Measurements from ENCODE around the gene GULP1. TPM values are rescaled to one million over a fixed set of nuclear protein-coding genes. Genes with fewer than 3 reads are reported as not detected.

The GULP1 gene
- total RNA-seq, 1 experiment from 2014 or later, result 140 TPM

DNA sequence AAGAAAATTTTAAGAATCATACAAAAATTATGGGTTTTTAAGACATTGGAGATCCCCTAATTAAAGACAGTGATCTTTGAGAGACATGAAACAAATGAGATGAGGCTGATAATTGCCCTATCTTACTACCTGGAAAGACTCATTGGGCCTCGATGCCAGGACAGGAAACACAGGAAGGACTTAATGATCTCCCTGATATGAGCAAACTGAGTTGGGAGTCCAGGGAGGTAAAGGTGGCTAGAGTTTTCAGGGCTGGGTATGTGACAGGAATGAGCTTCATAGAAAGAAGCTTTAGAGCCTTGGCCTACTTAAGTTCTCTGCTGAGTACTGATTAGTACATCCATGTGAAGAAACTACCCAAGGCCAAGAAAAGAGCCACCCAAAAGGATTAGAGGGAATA, 40.6 kb upstream of the GULP1 start:
- Histone ChIP-seq H2BK12ac (ENCODE audit: insufficient read length, low read depth, low read length) (no peak overlapping the region), H3K23me2 (ENCODE audit: insufficient read length, low read depth, low read length, poor library complexity, severe bottlenecking) (no peaks in the 10 kb centered on the region), H4K91ac (ENCODE audit: insufficient read length, low read depth, low read length) (no peak overlapping the region), H3K79me2 (ENCODE audit: insufficient read depth, low read length) (no peaks in the 10 kb centered on the region), H4K8ac (replicated peaks; ENCODE audit: insufficient read length, low read depth, low read length) (no peak overlapping the region), H3K4me1 (ENCODE audit: insufficient read depth, low read length) (0 out of 2 replicates have a peak, but pooled peaks cover 3% of the 10 kb centered on the region), H3K4ac (ENCODE audit: low read depth, low read length) (no peak overlapping the region), H2BK120ac (ENCODE audit: low read depth, low read length, poor library complexity, severe bottlenecking) (no peak overlapping the region), H2AK5ac (ENCODE audit: insufficient read length, low read length) (no peak overlapping the region), H3K56ac (ENCODE audit: insufficient read length, low read depth, low read length) (no peak overlapping the region), H2BK5ac (ENCODE audit: insufficient read length, low read length) (no peak overlapping the region), H3K27me3 (ENCODE audit: insufficient read depth, low read length) (no peaks in the 10 kb centered on the region), H3K9me3 (ENCODE audit: control insufficient read depth, low read depth, low read length) (no peaks in the 10 kb centered on the region), H3K79me1 (ENCODE audit: insufficient read depth, low read depth, low read length, poor library complexity, severe bottlenecking) (no peaks in the 10 kb centered on the region), H3K9ac (ENCODE audit: extremely low read depth, insufficient read length, low read length) (no peak overlapping the region), H2AFZ (ENCODE audit: low read length) (no peak overlapping the region), H3K4me2 (ENCODE audit: insufficient read depth, insufficient read length, low read length) (no peak overlapping the region), H3K27ac (ENCODE audit: insufficient read length, low read depth, low read length) (no peak overlapping the region), H3T11ph (ENCODE audit: low read length) (no peak overlapping the region), H2BK15ac (ENCODE audit: low read depth, low read length) (no peak overlapping the region), H2BK20ac (ENCODE audit: low read depth, low read length, poor library complexity, severe bottlenecking) (no peak overlapping the region), H3K18ac (ENCODE audit: insufficient read length, low read depth, low read length) (no peak overlapping the region), H3K14ac (ENCODE audit: insufficient read depth, low read length) (no peak overlapping the region), H4K20me1 (ENCODE audit: control insufficient read depth, insufficient read depth, insufficient read length) (no peaks in the 10 kb centered on the region), H4K5ac (ENCODE audit: insufficient read length, low read depth, low read length) (no peak overlapping the region), H3K23ac (ENCODE audit: insufficient read length, low read depth, low read length) (no peak overlapping the region)
- Mint-ChIP-seq H3K9me3 (peaks cover 0 to 6% of the 10 kb centered on the region in 2 experiments; a peak in 3 of 5 replicates), H3K4me3 (no peak overlapping the region), H3K4me1 (peaks cover 13 to 26% of the 10 kb centered on the region in 2 experiments), H3K36me3 (ENCODE audit: insufficient read depth in 1 of 3, low read depth in 3 of 3) (peaks cover 0 to 9% (median 2%) of the 10 kb centered on the region in 3 experiments; a peak in 4 of 7 replicates), H3K27ac (no peak overlapping the region), H3K27me3 (ENCODE audit: low read depth) (no peaks in the 10 kb centered on the region)
- no CpG with 5 or more reads among the region's 1 CpG for WGBS (ENCODE audit: extremely low coverage, insufficient read length, low lambda C conversion rate)
- DNase-seq, result no peak
- TF ChIP-seq, protein P1, sequence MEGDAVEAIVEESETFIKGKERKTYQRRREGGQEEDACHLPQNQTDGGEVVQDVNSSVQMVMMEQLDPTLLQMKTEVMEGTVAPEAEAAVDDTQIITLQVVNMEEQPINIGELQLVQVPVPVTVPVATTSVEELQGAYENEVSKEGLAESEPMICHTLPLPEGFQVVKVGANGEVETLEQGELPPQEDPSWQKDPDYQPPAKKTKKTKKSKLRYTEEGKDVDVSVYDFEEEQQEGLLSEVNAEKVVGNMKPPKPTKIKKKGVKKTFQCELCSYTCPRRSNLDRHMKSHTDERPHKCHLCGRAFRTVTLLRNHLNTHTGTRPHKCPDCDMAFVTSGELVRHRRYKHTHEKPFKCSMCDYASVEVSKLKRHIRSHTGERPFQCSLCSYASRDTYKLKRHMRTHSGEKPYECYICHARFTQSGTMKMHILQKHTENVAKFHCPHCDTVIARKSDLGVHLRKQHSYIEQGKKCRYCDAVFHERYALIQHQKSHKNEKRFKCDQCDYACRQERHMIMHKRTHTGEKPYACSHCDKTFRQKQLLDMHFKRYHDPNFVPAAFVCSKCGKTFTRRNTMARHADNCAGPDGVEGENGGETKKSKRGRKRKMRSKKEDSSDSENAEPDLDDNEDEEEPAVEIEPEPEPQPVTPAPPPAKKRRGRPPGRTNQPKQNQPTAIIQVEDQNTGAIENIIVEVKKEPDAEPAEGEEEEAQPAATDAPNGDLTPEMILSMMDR (conservative IDR thresholded peaks at IDR 0.05), result no peak
